SH-SY5Y (cell line): Measurements from ENCODE around the gene USP44.

Experiments
- GATA2 ChIP-seq: IDR thresholded peaks from 2 replicates; pipeline ENCODE4 v1.6.1; 2011; ENCODE audit warnings: mild to moderate bottlenecking, low read depth, low read length
- GATA3 ChIP-seq: IDR thresholded peaks from 2 replicates; pipeline ENCODE4 v1.6.1; 2011; ENCODE audit warnings: low read depth, mild to moderate bottlenecking, low read length, moderate library complexity

GRCh38 chr12:95473884-95474659 is 77.2 kb downstream of the USP44 start, which contains the start of gene METAP2:
- TF ChIP-seq GATA2 (no peak), GATA3 (no peak)
